ENCODE data around the gene AQP5.

AQP5 gene

GRCh38 chr12:49961111-49961922 lies at the start of gene AQP5:
Gene AQP5 (plus strand): TSS chr12:49961872. CDS start chr12:49962018, 146 bp downstream.
- no peak for DNase-seq

GRCh38 chr12:49912345-49913255 lies 49.1 kb upstream of the AQP5 start:
- DNase-seq = no peak

DNA sequence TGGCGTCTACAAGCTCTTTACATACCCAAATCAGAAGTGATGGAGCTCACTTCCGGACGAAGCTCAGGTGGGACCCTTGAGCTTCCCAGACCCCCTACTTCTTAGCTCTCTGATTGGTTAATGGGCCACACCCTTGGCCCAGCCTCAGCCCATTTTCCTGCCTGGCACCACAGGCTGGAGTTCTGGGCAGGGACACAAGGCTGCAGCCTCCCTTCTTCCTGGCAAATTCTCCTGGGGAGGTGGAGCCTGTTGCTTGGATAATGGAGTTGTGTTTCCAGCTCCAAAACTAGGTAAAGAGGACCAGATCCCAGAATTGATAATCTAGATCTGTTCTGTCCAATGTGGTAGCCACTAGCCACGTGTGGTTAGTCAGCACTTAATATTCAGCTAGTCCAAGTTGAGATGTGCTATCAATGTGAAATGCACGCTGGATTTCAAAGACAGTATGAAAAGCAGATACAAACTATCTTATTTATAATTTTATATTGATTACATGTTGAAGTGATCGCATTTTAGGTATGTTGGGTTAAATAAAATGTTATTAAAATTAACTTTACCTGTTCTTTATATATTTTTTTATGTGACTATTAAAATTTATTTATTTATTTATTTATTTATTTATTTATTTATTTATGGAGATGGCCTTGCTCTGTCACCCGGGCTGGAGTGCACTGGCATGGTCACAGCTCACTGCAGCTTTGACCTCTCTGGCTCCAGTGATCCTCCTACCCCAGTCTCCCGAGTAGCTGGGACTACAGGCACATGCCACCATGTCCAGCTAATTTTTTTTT lies 45.3 kb upstream of the AQP5 start:
- no peak for DNase-seq

DNA sequence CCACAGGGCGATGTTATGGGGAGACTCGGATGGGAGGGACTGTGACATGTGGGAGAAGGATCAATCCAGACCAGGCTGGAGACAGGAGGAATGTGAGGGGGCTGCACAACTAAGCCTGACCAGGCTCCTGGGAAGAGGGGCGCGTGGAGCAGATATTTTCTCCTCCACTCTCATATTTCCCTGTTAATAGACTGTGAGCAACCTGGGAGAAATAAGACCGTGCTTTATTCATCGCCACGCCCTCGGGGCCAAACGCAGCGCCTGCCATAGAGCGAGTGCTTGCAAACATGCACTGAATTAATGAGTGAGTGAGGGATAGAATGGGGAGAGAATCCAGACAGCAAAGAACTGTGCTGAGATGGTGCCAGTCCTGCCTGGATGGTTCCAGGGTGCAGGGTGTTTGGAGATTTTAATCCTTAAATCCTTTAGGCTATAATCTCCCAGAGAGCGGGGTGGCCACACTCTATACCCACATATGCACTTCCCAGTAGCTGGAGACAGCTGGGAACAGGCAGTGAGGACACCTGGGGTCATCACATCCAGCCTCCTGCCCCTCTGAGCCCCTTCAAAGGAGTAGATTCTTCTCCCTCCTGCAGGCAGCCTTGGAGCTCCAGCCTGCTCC lies 44.4 kb upstream of the AQP5 start:
- DNase-seq = no peak

DNA sequence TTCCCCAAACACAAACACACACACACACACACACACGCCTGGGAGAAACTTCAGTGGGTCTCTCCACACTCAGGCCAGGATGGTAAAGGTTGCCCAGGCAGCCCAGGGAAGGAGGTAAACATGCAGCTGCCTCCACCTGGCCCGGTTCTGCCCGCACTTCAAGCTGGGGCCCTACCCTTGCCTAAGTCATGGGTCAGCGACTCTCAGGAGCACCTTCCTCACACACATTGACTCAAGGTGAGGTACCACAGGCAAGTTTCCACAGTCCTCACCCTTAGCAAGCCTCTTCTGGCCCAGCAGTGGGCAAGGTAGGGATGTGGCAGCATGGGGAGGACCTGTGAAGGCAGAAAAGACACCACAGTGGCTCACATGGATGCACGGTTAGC lies 43.9 kb upstream of the AQP5 start:
- DNase-seq = no peak

GRCh38 chr12:49920241-49920914 lies 41.3 kb upstream of the AQP5 start:
- DNase-seq = no peak

GRCh38 chr12:49920915-49921286 lies 40.8 kb upstream of the AQP5 start:
- DNase-seq = no peak

DNA sequence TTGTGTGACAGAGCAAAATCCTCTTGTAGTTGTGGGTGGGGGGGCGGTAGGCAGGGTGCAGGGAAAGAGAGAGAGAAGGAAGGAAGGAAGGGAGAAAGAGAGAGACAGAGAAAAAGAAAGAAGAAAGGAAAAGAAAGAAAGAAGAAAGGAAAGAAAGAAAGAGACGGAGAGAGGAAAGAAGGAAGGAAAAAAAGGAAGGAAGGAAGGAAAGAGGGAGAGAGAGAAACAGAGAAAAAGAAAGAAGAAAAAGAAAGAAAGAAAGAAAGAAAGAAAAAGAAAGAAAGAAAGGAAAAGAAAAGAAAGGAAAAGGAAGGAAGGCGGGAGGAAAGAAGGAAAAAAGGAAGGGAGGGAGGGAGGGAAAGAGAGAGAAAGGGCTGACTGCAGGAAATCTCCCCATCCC lies 40.4 kb upstream of the AQP5 start:
- DNase-seq = no peak

DNA sequence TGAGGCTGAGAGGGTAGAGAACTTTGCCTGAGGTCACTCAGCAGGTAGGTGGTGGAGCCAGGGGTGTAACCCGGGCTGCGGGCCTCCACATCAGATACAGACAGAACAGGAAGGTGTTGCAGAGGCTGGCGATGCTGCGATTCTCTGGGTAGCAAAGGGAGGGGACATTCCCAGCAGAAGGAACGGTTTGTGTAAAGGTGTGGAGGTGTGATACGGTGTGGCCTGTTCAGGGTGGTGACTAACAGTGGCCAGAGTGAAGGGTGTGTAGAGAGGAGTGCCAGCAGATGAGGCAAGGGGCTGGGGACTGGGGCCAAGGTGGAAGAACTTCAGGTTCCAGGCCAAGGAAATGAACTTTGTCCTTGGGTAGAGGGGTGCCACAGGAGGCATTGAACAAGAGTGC lies 39.7 kb upstream of the AQP5 start:
- no peak for DNase-seq

DNA sequence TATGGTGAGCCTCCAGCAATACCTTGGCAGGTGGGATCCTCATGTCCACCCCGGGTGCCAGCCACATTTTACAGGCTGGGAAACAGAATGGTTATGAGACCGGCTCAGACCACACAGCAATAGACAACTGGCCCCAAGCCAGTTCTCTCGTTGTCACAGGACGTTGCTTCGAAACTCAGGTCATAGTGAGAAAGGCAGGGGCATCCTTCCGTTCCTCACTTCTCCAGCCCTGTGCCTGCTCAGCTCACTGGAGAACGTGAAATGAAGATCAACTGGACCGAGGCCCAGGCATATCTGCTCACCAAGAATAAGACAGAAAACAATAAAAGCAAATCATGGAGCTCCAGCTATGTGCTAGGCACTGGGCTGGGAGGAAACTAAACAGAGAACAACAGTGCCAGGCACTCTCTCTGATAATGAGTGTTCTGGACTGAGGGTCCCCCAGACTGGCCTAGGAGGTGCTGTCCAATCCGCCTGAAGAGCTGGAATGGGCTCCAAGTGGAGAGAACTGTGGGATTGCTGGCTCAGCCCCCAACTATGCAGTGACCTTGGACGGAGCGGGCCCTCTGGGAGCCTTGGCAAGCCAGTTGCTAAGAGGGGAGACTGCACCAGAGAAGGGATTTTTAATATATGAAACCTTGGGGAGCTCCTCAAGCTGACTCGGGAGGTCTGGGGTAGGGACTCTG lies 39.2 kb upstream of the AQP5 start:
- DNase-seq = no peak

DNA sequence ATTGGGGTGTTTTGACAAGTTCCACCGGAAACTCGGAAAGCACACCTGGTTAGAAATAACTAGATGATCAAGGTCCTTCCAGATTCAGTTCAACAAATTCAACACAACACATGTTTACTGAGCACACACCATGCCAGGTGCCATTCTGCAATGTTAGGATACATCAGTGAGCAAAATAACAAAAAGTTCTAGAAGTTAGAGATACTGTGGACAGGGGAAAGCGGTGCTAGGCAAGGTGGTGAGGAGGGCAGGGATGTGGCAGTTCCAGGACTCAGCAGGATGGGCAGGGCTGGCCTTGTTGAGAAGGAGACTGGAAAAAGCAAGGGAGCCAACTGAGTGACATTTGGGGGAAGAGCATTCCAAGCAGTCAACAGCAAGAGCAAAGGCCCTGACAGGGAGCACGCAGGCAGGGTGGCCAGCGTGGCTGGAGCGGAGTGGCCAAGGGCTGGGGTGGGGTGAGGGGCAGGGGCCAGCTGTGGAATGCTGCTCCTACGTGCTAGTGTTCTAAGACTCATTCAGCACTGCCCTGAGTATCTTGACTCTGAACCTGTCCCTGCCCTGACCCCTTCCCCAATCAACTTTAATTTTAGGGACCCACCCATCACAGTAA lies 38.5 kb upstream of the AQP5 start:
- no peak for DNase-seq

DNA sequence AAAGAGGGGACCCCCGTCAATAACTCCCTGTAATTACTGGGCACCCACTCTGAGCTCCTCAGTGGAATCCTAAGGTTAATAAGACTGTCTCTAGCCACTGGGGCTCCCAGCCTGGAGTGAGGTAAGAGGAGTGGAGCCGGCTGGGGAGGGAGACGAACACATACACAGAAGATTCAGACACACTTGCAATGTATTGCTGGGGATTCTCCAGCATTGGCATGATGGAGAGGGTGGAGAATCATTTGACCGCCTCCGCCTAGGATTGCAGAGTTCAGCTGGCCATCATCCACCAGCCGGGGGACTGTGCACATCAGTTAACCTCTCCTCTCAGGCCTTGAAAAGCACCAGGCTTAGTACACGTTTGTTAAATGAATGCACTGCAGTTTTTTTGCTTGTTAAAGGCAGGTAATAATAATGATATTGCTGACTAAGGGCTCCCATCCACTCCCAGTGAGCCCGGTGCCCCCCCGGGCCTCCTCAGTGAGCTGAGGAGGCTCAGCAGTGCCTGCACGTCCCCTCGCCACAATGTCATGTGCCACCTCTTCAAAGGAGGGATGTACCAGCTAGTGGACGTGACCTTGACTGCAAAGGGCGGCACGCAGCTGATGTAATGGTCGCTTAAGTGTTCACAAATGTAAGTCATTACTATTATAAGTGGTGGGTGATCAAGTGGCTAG lies 37.7 kb upstream of the AQP5 start:
- DNase-seq = no peak

- DNase-seq = no peak
Observed at GRCh38 chr12:49924628-49925246, 36.9 kb upstream of the AQP5 start.

DNA sequence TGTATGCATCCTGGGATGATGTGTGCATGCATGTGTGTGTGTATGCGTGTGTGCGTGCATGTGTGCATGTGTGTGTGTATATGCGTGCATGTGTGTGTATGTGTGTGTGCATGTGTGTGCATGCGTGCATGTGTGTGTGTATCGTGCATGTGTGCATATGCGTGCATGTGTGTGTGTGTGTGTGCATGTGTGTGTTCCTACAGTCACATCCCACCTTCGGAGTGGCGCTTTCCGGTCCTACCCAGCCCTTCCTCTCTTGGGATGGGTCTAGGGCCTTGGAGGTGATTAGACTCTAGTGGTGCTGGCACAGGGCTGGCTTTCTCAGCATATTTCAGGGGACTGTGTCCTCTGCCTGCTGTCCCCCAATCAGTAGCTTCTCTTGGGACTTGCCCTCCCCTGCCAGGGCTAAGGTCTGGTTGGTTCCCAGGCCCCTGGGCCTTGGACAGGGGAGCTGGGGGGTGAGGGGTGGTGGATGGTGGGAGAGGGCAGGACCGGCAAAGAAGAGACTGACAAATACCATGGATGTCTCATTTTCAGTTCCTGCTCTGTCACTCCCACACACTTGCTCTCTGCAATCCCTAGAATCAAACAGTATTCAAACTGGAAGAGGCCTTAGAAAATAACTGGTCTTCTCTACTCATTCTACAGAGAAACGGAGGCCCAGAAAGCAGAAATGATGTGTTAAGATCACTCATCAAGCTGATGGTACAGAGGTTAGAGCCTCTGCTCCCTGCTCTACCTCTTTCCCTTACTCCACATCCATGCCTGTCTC lies 36.1 kb upstream of the AQP5 start:
- no peak for DNase-seq

DNA sequence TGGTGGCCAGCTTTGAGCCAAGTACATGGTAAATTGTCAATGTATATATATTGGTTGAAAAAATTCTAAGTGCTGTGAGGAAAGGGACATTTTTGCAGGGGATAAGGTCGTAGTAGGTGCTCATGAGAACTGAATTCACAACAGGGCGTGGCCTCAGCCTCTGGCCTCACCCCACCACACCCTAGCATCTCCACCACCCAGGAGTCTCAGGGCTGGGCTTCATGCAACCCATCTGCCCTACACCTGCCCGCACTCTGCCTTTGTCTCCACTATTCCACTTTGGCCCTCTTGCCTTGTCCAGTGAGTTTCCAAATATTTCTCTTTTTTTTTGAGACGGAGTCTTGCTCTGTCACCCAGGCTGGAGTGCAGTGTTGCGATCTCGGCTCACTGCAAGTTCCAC lies 33.2 kb upstream of the AQP5 start:
- DNase-seq = no peak

DNA sequence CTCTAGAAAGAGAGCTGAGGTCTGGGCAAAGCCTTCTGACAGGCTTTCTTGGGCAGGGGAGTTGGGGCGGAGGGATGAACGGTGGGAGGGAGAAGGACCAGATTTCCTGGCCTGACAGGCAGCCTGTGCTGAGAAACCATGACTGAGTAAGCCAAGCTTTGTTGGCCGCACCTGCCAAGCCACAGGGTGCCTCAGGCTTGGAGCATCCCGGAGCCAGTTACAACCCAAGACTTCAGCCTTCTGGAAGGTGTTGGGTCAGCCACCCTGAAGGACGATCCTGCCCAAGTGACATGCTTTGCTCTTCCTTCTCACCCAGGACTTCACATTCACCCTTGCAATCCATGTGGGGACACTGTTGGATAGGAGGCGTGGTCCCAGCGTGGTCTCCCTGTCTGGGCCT lies 32.1 kb upstream of the AQP5 start:
- DNase-seq = no peak

- no peak for DNase-seq
Observed at GRCh38 chr12:49930515-49931288, 31.0 kb upstream of the AQP5 start.

DNA sequence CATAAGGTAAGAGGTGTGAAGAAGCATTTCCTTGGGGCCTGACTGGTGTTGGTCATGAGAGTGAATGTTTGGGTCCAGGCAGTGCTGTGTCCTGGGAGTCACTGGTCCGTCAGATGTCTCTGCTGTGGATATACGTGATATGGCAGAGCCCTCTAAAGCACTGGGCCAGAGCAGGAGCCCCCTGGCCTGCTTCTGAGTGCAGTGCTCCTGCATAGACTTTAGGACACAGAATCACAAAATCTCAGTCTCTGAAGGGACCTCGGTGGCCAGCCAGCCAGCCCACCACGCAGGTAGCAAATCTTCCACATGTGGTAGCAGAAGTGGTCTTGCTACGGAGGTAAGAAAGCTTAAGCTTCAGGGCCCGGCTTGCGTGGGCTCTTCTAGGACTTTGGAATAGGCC lies 29.6 kb upstream of the AQP5 start:
- no peak for DNase-seq

All from activated naive CD4-positive, alpha-beta T cell treated with anti-CD3 and anti-CD28 coated beads, Interleukin-2, amount 50 U/mL, for 16 hours (primary cell).